ENCODE results near the gene HARBI1. TPM values are rescaled to one million over a fixed set of nuclear protein-coding genes. Genes with fewer than 3 reads are reported as not detected.

Gene HARBI1
- polyA plus RNA-seq (2012; rRNA removed), result 2.4 and 3.3 TPM in 2 replicates
- polyA plus RNA-seq (2012; cell fraction: cytosol; rRNA removed), result 2.7 and 3.3 TPM in 2 replicates
- 1.5 and 2.3 TPM in 2 replicates for polyA plus RNA-seq (2012; cell fraction: nucleus; rRNA removed)

GRCh38 chr11:46617134-46617971 lies at the start of gene HARBI1, which contains the start of gene ATG13:
Gene HARBI1, minus strand, starts transcription at chr11:46617227. Its CDS starts 990 bp downstream, at chr11:46616237.
Gene ATG13, plus strand, starts transcription at chr11:46617553. Its CDS starts 26,739 bp downstream, at chr11:46644292.
- peaks cover 5 to 12% of the 10 kb centered on the region in 2 experiments for H3K36me3 ChIP-seq (replicated peaks in 1 of 2; ENCODE audit: control insufficient read depth in 1 of 2, insufficient read depth in 2 of 2, low read length in 1 of 2)
- peak within 1 kb of the TSS; percentile 84 for H3K4me2 ChIP-seq
- H4K20me1 ChIP-seq (ENCODE audit: insufficient read depth), result no peaks in the 10 kb centered on the region
- no peaks in the 10 kb centered on the region for H3F3A ChIP-seq (replicated peaks; ENCODE audit: insufficient read depth)
- 3% methylated on average over 42 of the region's 72 CpGs for WGBS (ENCODE audit: low lambda C conversion rate)
- peak within 1 kb of the TSS; percentile 98 for H3K9ac ChIP-seq
- H3K4me1 ChIP-seq (ENCODE audit: control insufficient read depth in 1 of 2, insufficient read depth in 2 of 2, low read depth in 1 of 2, low read length in 1 of 2), result peaks cover 6 to 15% of the 10 kb centered on the region in 2 experiments; a peak in 3 of 4 replicates
- H3K9me3 ChIP-seq, result no peaks in the 10 kb centered on the region
- peak; percentile 94 for DNase-seq
- H3K79me2 ChIP-seq (ENCODE audit: insufficient read depth), result peaks cover 76% of the 10 kb centered on the region
- no peaks in the 10 kb centered on the region for H3K27me3 ChIP-seq (ENCODE audit: insufficient read depth)
- H3K27ac ChIP-seq (ENCODE audit: low read depth in 2 of 2, low read length in 1 of 2), result peak within 1 kb of the TSS; percentile 93 to 94
- H3K9me2 ChIP-seq, result no peaks in the 10 kb centered on the region
- peak within 1 kb of the TSS; percentile 92 for H2AFZ ChIP-seq (ENCODE audit: low read depth)
- CTCF ChIA-PET, result interaction anchor here (0.6 to 4.0 kb wide), 25 partner anchors 10 to 234 kb away, joined by 3 to 18 read pairs (median 5); partner anchors contain the start of gene AMBRA1
- peak within 1 kb of the TSS; percentile 88 to 100 for H3K4me3 ChIP-seq (ENCODE audit: low read depth in 2 of 2, low read length in 1 of 2)
- POLR2A ChIA-PET, result interaction anchor here (1.2 kb wide), 1 partner anchor 23 kb away, joined by 4 read pairs; the partner anchor contains the start of gene AMBRA1
- TF ChIP-seq EP300 (IDR thresholded peaks at IDR 0.05; ENCODE audit: borderline replicate concordance in 1 of 2, low read depth in 1 of 2, low read length in 1 of 2) (peak; percentile 61 to 91; a peak in 3 of 4 replicates), RXRA (IDR thresholded peaks at IDR 0.05; ENCODE audit: borderline replicate concordance, low read depth) (no peak), EZH2phosphoT487 (IDR thresholded peaks at IDR 0.05; ENCODE audit: borderline replicate concordance, low read depth) (no peak), FOSL2 (IDR thresholded peaks at IDR 0.05; ENCODE audit: borderline replicate concordance, low read depth) (no peak), CHD2 (IDR thresholded peaks at IDR 0.05; ENCODE audit: low read length, partially characterized antibody) (peak; percentile 35), FOXJ3 (CRISPR knock-in tag; IDR thresholded peaks at IDR 0.05) (no peak), MAX (IDR thresholded peaks at IDR 0.05; ENCODE audit: low read depth) (no peak), GABPA (IDR thresholded peaks at IDR 0.05; ENCODE audit: low read depth) (peak; percentile 71), RCOR1 (IDR thresholded peaks at IDR 0.05; ENCODE audit: low read length) (no peak), USF2 (IDR thresholded peaks at IDR 0.05; ENCODE audit: borderline replicate concordance, low read depth, low read length) (no peak), MXI1 (IDR thresholded peaks at IDR 0.05; ENCODE audit: low read depth, low read length) (no peak), TEAD4 (IDR thresholded peaks at IDR 0.05; ENCODE audit: borderline replicate concordance, insufficient read depth) (no peak), SIN3A (IDR thresholded peaks at IDR 0.05; ENCODE audit: borderline replicate concordance, low read depth, low read length) (no peak), MEF2A (IDR thresholded peaks at IDR 0.05; ENCODE audit: borderline replicate concordance, low read depth) (no peak), ELF1 (IDR thresholded peaks at IDR 0.05) (peak; percentile 51; the same call in 1 of the 2 replicates), NFIC (IDR thresholded peaks at IDR 0.05; ENCODE audit: borderline replicate concordance) (no peak), PBX3 (IDR thresholded peaks at IDR 0.05) (no peak), ZBTB33 (IDR thresholded peaks at IDR 0.05; ENCODE audit: borderline replicate concordance, low read depth) (no peak), CTCF (IDR thresholded peaks at IDR 0.05) (peak; percentile 86), TAF1 (IDR thresholded peaks at IDR 0.05; ENCODE audit: borderline replicate concordance, low read depth, low read length) (no peak), IRF3 (IDR thresholded peaks at IDR 0.05; ENCODE audit: low read depth, low read length) (no peak), YY1 (IDR thresholded peaks at IDR 0.05; ENCODE audit: low read depth) (peak; percentile 91), GATA2 (CRISPR knock-in tag; IDR thresholded peaks at IDR 0.05) (no peak), POLR2AphosphoS5 (IDR thresholded peaks at IDR 0.05; ENCODE audit: low read depth, low read length) (no peak), FOXM1 (IDR thresholded peaks at IDR 0.05; ENCODE audit: low read depth) (no peak; the same call in 1 of the 2 replicates)

Data from SK-N-SH (cell line).